DND-41 (cell line): ENCODE results near the gene SSR3.

Experiments
- ATAC-seq: fragments of 200-7000 bp; cut with Tn5 transposase; 3 replicates; pipeline ENCODE4 v1.9.1; 2021; ENCODE audit warnings: low read depth; ENCODE audit not compliant: insufficient read depth
- DNase-seq: peaks from one replicate; pipeline ENCODE4 v3.0.0-alpha.2; 2020
- H2AFZ ChIP-seq: 2 replicates; pipeline ENCODE4 v1.6.0; 2012; ENCODE audit warnings: low read depth, low read length
- H3K27ac ChIP-seq: 2 replicates; pipeline ENCODE4 v1.5.1; 2012; ENCODE audit warnings: low read length, inconsistent platforms
- H3K27me3 ChIP-seq: fragments of 200-600 bp; sonication (generic); 2 replicates; pipeline ENCODE4 v1.6.0; 2012; ENCODE audit warnings: low read length, mild to moderate bottlenecking, inconsistent platforms; ENCODE audit not compliant: insufficient read depth, poor library complexity
- H3K36me3 ChIP-seq: 2 replicates; pipeline ENCODE4 v1.5.1; 2012; ENCODE audit warnings: low read length, inconsistent platforms; ENCODE audit not compliant: insufficient read depth
- H3K4me1 ChIP-seq: 2 replicates; pipeline ENCODE4 v1.5.1; 2012; ENCODE audit warnings: mild to moderate bottlenecking, low read length; ENCODE audit not compliant: insufficient read depth
- H3K4me2 ChIP-seq: 2 replicates; pipeline ENCODE4 v1.6.0; 2012; ENCODE audit warnings: mild to moderate bottlenecking, moderate library complexity, low read length, inconsistent platforms; ENCODE audit not compliant: insufficient read depth
- H3K4me3 ChIP-seq, 2 experiments: fragments of 200-600 bp in 1 of 2; shearing (Covaris generic) in 1 of 2; 2 replicates each; pipeline ENCODE4 v1.5.1; 2012 to 2016; ENCODE audit warnings: inconsistent platforms in 2 of 2, low read length in 2 of 2, mild to moderate bottlenecking in 2 of 2, low read depth in 1 of 2, moderate library complexity in 1 of 2
- H3K79me2 ChIP-seq: 2 replicates; pipeline ENCODE4 v1.6.0; 2012; ENCODE audit warnings: low read length, inconsistent platforms; ENCODE audit not compliant: insufficient read depth
- H3K9ac ChIP-seq: 2 replicates; pipeline ENCODE4 v1.6.0; 2012; ENCODE audit warnings: low read depth, mild to moderate bottlenecking, inconsistent platforms, low read length, moderate library complexity
- H3K9me3 ChIP-seq: 2 replicates; pipeline ENCODE4 v1.5.1; 2012; ENCODE audit warnings: low read length, moderate library complexity, mild to moderate bottlenecking, inconsistent platforms; ENCODE audit not compliant: insufficient read depth, severe bottlenecking
- H4K20me1 ChIP-seq: 2 replicates; pipeline ENCODE4 v1.6.0; 2012; ENCODE audit warnings: low read length; ENCODE audit not compliant: insufficient read depth
- EZH2 ChIP-seq: IDR thresholded peaks from 3 replicates; pipeline ENCODE4 v1.6.1; 2012; ENCODE audit warnings: borderline replicate concordance, low read depth, mild to moderate bottlenecking, moderate library complexity, low read length, inconsistent platforms; ENCODE audit not compliant: severe bottlenecking
- TF ChIP-seq, protein P1 (sequence below): IDR thresholded peaks from 2 replicates; pipeline ENCODE4 v1.5.1; 2012; ENCODE audit warnings: borderline replicate concordance, low read length, moderate library complexity, mild to moderate bottlenecking; ENCODE audit not compliant: poor library complexity, severe bottlenecking; ENCODE audit errors: extremely low read depth

SSR3 gene

DNA sequence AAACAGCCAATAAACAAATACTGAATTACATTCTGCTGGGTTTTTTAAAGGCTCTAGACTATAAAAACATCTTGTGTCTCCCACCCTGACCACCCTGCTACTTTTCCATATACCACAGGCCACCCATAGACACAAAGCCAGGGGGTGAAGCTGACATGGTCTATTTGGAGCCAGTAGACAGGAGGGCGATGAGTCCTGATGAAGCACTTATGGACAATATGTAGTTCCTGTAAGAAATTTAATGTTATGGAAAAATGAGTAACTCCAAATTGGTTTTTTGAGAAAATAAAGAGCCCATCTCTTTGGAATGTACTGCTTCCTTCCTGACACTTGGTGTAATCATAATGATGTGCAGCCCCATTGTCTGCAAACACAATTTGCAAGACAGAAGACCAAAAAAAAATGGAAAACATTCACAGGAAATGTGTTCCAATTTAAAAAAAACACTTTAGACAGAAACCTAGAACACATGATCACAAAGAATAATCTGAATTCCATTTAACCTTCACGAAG lies 11.8 kb downstream of the SSR3 start:
- no peak for TF ChIP-seq EZH2
- TF ChIP-seq, protein P1, sequence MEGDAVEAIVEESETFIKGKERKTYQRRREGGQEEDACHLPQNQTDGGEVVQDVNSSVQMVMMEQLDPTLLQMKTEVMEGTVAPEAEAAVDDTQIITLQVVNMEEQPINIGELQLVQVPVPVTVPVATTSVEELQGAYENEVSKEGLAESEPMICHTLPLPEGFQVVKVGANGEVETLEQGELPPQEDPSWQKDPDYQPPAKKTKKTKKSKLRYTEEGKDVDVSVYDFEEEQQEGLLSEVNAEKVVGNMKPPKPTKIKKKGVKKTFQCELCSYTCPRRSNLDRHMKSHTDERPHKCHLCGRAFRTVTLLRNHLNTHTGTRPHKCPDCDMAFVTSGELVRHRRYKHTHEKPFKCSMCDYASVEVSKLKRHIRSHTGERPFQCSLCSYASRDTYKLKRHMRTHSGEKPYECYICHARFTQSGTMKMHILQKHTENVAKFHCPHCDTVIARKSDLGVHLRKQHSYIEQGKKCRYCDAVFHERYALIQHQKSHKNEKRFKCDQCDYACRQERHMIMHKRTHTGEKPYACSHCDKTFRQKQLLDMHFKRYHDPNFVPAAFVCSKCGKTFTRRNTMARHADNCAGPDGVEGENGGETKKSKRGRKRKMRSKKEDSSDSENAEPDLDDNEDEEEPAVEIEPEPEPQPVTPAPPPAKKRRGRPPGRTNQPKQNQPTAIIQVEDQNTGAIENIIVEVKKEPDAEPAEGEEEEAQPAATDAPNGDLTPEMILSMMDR: no peak
- Histone ChIP-seq H3K9me3 (no peaks in the 10 kb centered on the region), H3K4me1 (no peaks in the 10 kb centered on the region), H2AFZ (no peak overlapping the region), H3K27ac (no peak overlapping the region), H3K79me2 (peaks cover 19% of the 10 kb centered on the region; the same call in 1 of the 2 replicates), H3K4me2 (no peak overlapping the region), H4K20me1 (peaks cover 7% of the 10 kb centered on the region; the same call in 1 of the 2 replicates), H3K4me3 (no peak overlapping the region), H3K9ac (no peak overlapping the region), H3K36me3 (peaks cover 79% of the 10 kb centered on the region), H3K27me3 (no peaks in the 10 kb centered on the region)
- DNase-seq (no peak), ATAC-seq (no peak)

DNA sequence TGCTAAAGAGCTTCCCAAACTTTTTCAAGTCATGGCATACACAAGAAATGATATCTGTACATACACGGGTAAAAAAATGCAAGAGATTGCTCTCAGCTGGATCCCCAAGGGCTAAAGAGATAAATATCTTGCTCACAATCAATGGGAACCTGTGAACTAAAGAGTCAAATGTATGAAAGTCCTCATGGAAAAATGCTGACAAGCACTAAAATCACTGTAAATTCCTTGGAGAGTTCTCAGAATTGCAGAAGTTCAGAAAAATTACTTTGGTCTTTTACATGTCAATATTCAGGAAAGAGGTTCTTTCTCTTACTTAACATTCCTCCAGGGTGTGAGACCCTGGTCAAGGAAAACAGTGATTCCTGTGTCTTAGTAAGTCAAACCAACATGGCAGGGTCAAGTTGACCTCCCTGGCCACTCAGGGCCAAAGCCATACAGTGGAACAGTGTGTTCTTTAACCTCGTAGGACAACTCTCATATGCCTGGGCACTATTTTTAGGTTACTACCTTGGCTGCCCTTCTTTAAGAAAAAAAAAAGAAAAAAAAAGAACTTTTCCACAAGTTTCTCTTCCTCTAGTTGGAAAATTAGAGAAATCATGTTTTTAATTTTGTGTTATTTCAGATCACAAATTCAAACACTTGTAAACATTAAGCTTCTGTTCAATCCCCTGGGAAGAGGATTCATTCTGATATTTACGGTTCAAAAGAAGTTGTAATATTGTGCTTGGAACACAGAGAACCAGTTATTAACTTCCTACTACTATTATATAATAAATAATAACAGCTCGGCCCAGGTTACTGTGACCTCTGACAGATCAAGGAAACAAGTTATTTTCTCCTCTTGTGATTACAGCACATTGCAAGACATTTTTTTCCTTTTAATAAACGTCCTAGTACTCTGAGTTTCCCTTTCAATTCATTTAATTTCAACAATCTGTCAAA lies 12.5 kb downstream of the SSR3 start:
- peaks cover 18% of the 10 kb centered on the region; the same call in 1 of the 2 replicates for H3K79me2 ChIP-seq
- no peaks in the 10 kb centered on the region for H3K9me3 ChIP-seq
- no peak overlapping the region for H3K4me3 ChIP-seq
- H3K27me3 ChIP-seq: no peaks in the 10 kb centered on the region
- H3K9ac ChIP-seq: no peak overlapping the region
- H3K27ac ChIP-seq: no peak overlapping the region
- DNase-seq (no peak), ATAC-seq (no peak)
- H3K4me1 ChIP-seq: no peaks in the 10 kb centered on the region
- H3K36me3 ChIP-seq: peaks cover 72% of the 10 kb centered on the region
- H3K4me2 ChIP-seq: no peak overlapping the region
- no peak overlapping the region for H2AFZ ChIP-seq
- H4K20me1 ChIP-seq: peaks cover 5% of the 10 kb centered on the region; the same call in 1 of the 2 replicates
- TF ChIP-seq EZH2: no peak
- TF ChIP-seq, protein P1: no peak

DNA sequence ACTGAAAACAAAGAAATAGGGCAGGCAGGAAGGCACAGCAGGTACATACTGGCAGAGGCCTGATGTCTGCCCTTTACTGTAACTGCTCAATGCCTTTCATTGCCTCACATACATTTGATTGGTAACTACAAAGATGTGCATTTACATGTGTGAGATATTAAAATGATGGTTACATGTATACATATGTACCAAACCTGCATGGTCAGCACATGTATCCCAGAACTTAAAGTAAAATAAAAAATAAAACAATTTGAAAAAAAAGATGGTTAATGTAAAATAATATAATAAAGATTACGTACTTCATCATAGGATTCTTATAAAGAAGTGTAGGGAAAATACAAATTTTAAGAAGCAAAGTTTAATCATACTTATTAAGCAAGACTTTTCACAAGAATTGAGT lies 15.1 kb downstream of the SSR3 start:
- Histone ChIP-seq H3K9me3 (no peaks in the 10 kb centered on the region), H3K36me3 (peaks cover 46% of the 10 kb centered on the region), H3K27me3 (no peaks in the 10 kb centered on the region), H2AFZ (no peak overlapping the region), H4K20me1 (no peaks in the 10 kb centered on the region; the same call in 1 of the 2 replicates), H3K79me2 (no peaks in the 10 kb centered on the region), H3K4me1 (no peaks in the 10 kb centered on the region), H3K4me3 (no peak overlapping the region), H3K27ac (no peak overlapping the region), H3K4me2 (no peak overlapping the region), H3K9ac (no peak overlapping the region)
- DNase-seq (no peak), ATAC-seq (no peak)
- no peak for TF ChIP-seq EZH2
- TF ChIP-seq, protein P1: no peak
